ENCODE results near the gene MT1B. TPM values are rescaled to one million over a fixed set of nuclear protein-coding genes. Genes with fewer than 3 reads are reported as not detected.

Gene MT1B
- total RNA-seq, 1 experiment from 2014 or later: not detected

DNA sequence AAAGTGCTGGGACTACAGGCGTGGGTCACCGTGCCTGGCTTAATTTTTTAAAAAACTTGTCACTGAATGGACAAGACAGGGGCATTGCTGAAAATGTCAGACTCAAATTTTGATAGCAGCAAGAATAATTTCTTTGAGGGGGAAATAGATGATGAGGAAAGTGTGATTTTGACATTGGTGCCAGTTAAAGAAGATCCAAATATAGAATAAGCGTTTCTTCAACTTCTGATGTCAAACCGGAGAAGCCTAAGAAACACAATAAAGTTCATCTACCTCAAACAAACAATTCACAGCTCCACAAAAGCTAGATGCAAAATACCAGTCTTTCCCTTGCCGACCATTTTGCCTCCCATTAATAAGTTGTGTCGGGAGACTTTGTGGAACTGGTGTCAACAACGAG lies 35.1 kb downstream of the MT1B start:
- Histone ChIP-seq H2AFZ (ENCODE audit: low read depth, low read length, poor library complexity, severe bottlenecking) (no peak overlapping the region), H3K9me3 (ENCODE audit: control insufficient read depth in 1 of 2, insufficient read depth in 1 of 2, low read depth in 1 of 2, low read length in 2 of 2) (no peaks in the 10 kb centered on the region), H3K4me1 (ENCODE audit: control insufficient read depth in 1 of 2, insufficient read depth in 2 of 2, low read length in 2 of 2) (peaks cover 18 to 37% of the 10 kb centered on the region in 2 experiments), H3K36me3 (ENCODE audit: control insufficient read depth in 1 of 2, insufficient read depth in 2 of 2, low read length in 2 of 2) (no peaks in the 10 kb centered on the region), H3K4me3 (replicated peaks in 1 of 2; ENCODE audit: low read depth in 1 of 2, low read length in 2 of 2) (no peak overlapping the region), H3K27me3 (ENCODE audit: insufficient read depth, low read length) (no peaks in the 10 kb centered on the region), H3K79me2 (ENCODE audit: insufficient read depth, low read length) (no peaks in the 10 kb centered on the region), H3K4me2 (ENCODE audit: low read length) (no peak overlapping the region), H3K9me2 (ENCODE audit: insufficient read depth) (no peaks in the 10 kb centered on the region), H3K9ac (ENCODE audit: low read length) (no peak overlapping the region), H3K27ac (ENCODE audit: low read depth, low read length) (no peak overlapping the region), H4K20me1 (ENCODE audit: insufficient read depth) (no peaks in the 10 kb centered on the region)
- intact Hi-C loops (cut with micrococcal nuclease): no loop called here
- ChIA-PET CTCF (no interaction called here), POLR2A (no interaction called here), RAD21 (ENCODE audit: low non-redundant PET in 1 of 2, low total read pairs in 2 of 2, uncharacterized antibody in 2 of 2, unreplicated experiment in 2 of 2) (no interaction called here)
- no peak for ATAC-seq
- BruUV-seq (replicated peaks): no TSS peak
- TF ChIP-seq SIN3A (IDR thresholded peaks at IDR 0.05; ENCODE audit: low read depth) (no peak), EZH2phosphoT487 (IDR thresholded peaks at IDR 0.05; ENCODE audit: borderline replicate concordance) (no peak), SP1 (IDR thresholded peaks at IDR 0.05; ENCODE audit: low read depth) (no peak), EGR1 (IDR thresholded peaks at IDR 0.05; ENCODE audit: low read depth) (no peak), POLR2A (IDR thresholded peaks at IDR 0.05; ENCODE audit: borderline replicate concordance, extremely low read depth, insufficient read depth, insufficient read length) (no peak), EZH2 (IDR thresholded peaks at IDR 0.05) (no peak), RAD21 (IDR thresholded peaks at IDR 0.05; ENCODE audit: low read depth) (no peak), ZNF274 (IDR thresholded peaks at IDR 0.05; ENCODE audit: low read depth, low read length) (no peak), ZBTB33 (IDR thresholded peaks at IDR 0.05; ENCODE audit: extremely low read depth, insufficient replicate concordance, low read length) (no peak), CBX3 (IDR thresholded peaks at IDR 0.05; ENCODE audit: low read depth) (no peak), CEBPB (IDR thresholded peaks at IDR 0.05; ENCODE audit: low read depth) (no peak)
- TF ChIP-seq, protein P1, sequence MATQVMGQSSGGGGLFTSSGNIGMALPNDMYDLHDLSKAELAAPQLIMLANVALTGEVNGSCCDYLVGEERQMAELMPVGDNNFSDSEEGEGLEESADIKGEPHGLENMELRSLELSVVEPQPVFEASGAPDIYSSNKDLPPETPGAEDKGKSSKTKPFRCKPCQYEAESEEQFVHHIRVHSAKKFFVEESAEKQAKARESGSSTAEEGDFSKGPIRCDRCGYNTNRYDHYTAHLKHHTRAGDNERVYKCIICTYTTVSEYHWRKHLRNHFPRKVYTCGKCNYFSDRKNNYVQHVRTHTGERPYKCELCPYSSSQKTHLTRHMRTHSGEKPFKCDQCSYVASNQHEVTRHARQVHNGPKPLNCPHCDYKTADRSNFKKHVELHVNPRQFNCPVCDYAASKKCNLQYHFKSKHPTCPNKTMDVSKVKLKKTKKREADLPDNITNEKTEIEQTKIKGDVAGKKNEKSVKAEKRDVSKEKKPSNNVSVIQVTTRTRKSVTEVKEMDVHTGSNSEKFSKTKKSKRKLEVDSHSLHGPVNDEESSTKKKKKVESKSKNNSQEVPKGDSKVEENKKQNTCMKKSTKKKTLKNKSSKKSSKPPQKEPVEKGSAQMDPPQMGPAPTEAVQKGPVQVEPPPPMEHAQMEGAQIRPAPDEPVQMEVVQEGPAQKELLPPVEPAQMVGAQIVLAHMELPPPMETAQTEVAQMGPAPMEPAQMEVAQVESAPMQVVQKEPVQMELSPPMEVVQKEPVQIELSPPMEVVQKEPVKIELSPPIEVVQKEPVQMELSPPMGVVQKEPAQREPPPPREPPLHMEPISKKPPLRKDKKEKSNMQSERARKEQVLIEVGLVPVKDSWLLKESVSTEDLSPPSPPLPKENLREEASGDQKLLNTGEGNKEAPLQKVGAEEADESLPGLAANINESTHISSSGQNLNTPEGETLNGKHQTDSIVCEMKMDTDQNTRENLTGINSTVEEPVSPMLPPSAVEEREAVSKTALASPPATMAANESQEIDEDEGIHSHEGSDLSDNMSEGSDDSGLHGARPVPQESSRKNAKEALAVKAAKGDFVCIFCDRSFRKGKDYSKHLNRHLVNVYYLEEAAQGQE (IDR thresholded peaks at IDR 0.05; ENCODE audit: low read depth): no peak
- no peak for DNase-seq (ENCODE audit: low read depth, low spot score)
